Subcutaneous adipose tissue (tissue), 4 donors: ENCODE measurements around the gene POLR3F. TPM values are rescaled to one million over a fixed set of nuclear protein-coding genes. Genes with fewer than 3 reads are reported as not detected.

Source experiments
- total RNA-seq, 4 donors: library from RNA; depleted of rRNA; stranded (reverse); fragments of >200 nt; gene quantifications; one replicate each; pipeline ENCODE4 v1.1.0, GENCODE V29; 2016
- TF ChIP-seq, protein P1 (sequence below): fragments of 450-650 bp; IDR thresholded peaks from one replicate; pipeline ENCODE4 v1.5.1; 2016; ENCODE audit warnings: low read depth, mild to moderate bottlenecking, control low read depth, antibody characterized with exemption, moderate library complexity

POLR3F gene
- total RNA-seq, 4 donors from 2014 or later, result 6.3 to 13.9 (median 10.8) TPM

GRCh38 chr20:18506744-18507143, 39.6 kb downstream of the POLR3F start:
- TF ChIP-seq, protein P1, sequence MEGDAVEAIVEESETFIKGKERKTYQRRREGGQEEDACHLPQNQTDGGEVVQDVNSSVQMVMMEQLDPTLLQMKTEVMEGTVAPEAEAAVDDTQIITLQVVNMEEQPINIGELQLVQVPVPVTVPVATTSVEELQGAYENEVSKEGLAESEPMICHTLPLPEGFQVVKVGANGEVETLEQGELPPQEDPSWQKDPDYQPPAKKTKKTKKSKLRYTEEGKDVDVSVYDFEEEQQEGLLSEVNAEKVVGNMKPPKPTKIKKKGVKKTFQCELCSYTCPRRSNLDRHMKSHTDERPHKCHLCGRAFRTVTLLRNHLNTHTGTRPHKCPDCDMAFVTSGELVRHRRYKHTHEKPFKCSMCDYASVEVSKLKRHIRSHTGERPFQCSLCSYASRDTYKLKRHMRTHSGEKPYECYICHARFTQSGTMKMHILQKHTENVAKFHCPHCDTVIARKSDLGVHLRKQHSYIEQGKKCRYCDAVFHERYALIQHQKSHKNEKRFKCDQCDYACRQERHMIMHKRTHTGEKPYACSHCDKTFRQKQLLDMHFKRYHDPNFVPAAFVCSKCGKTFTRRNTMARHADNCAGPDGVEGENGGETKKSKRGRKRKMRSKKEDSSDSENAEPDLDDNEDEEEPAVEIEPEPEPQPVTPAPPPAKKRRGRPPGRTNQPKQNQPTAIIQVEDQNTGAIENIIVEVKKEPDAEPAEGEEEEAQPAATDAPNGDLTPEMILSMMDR, result no peak

GRCh38 chr20:18507218-18508191, 40.3 kb downstream of the POLR3F start, which contains the start of gene SEC23B:
Gene SEC23B (plus strand): TSS chr20:18507940. CDS start chr20:18510836, 2,896 bp downstream.
- TF ChIP-seq, protein P1, result no peak

DNA sequence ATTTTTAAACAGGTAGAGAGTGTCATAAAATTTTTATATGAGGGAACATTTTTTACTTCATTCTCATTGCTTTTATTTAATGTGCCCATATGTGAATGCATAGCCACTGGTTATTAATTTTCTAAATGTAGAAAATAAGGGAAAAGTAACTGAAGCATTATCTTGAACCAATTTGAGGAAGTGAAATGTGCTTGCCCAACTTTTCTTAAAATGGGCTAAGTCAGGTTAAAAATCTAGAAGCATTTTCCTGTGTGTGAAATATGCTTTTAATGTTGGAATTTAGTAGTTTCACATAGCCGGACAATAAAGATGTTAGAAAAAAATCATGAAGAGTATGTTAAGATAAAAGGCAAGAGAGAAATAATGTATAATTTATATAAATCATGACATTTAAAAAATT, 44.4 kb downstream of the POLR3F start:
- TF ChIP-seq, protein P1, result no peak

- TF ChIP-seq, protein P1, result no peak
Measured at GRCh38 chr20:18513208-18513607, 46.0 kb downstream of the POLR3F start.

GRCh38 chr20:18514127-18514526, 46.9 kb downstream of the POLR3F start:
- TF ChIP-seq, protein P1, result no peak

- TF ChIP-seq, protein P1, result no peak
Measured at GRCh38 chr20:18515973-18516372, 48.8 kb downstream of the POLR3F start.

GRCh38 chr20:18523066-18523465, 55.9 kb downstream of the POLR3F start:
- TF ChIP-seq, protein P1, result no peak
